ENCODE results near the gene STUM. TPM values are rescaled to one million over a fixed set of nuclear protein-coding genes. Genes with fewer than 3 reads are reported as not detected.

STUM gene
- total RNA-seq, 1 donor from 2014 or later, result 0.83 TPM

DNA sequence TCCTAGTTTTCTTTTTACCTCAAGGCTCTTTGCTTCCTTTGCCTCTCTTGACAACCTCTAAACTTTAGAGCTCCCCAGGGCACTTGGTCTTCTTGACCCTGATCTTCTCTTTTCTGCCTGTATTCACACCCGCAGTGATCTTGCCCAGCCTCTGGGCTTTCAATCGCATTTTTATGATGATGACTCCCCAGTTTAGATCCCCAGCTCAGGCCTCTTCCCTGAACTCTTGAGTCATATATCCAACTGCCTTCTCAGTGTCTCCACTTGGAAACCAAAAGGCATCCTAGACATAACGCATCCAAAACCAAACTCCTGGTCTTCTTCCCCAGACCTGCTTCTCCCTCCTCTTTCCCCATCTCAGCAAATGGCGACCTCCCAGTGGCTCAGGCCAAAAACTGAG lies 6.5 kb downstream of the STUM start:
- TF ChIP-seq, protein P1, sequence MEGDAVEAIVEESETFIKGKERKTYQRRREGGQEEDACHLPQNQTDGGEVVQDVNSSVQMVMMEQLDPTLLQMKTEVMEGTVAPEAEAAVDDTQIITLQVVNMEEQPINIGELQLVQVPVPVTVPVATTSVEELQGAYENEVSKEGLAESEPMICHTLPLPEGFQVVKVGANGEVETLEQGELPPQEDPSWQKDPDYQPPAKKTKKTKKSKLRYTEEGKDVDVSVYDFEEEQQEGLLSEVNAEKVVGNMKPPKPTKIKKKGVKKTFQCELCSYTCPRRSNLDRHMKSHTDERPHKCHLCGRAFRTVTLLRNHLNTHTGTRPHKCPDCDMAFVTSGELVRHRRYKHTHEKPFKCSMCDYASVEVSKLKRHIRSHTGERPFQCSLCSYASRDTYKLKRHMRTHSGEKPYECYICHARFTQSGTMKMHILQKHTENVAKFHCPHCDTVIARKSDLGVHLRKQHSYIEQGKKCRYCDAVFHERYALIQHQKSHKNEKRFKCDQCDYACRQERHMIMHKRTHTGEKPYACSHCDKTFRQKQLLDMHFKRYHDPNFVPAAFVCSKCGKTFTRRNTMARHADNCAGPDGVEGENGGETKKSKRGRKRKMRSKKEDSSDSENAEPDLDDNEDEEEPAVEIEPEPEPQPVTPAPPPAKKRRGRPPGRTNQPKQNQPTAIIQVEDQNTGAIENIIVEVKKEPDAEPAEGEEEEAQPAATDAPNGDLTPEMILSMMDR (IDR thresholded peaks at IDR 0.05), result no peak
- intact Hi-C loops (cut with DNase I), result no loop called here
- H3K27me3 ChIP-seq (ENCODE audit: low read depth), result peaks cover 7% of the 10 kb centered on the region
- ATAC-seq, result no peak
- peaks cover 1% of the 10 kb centered on the region for H3K4me1 ChIP-seq
- DNase-seq, result no peak
- H3K27ac ChIP-seq, result no peak overlapping the region
- no peaks in the 10 kb centered on the region for H3K9me3 ChIP-seq
- H3K36me3 ChIP-seq, result no peaks in the 10 kb centered on the region
- no peak overlapping the region for H3K4me3 ChIP-seq

DNA sequence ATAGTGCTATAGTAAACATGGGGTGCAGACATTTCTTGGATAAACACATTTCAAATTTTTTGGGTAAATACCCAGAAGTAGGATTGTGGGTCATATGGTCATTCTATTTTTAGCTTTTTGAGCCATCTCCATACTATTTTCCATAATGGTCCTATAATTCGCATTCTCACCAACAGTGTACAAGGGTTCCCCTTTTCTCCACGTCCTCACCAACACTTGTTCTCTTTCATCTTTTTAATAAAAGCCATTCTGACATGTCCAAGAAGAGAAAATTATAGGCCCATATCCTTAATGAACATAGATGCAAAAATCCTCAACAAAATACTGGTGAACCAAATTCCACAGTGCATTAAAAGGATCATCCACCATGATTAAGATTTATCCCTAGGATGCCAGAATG lies 8.9 kb downstream of the STUM start:
- H3K36me3 ChIP-seq, result no peaks in the 10 kb centered on the region
- DNase-seq (no peak), ATAC-seq (no peak)
- H3K27me3 ChIP-seq (ENCODE audit: low read depth), result no peaks in the 10 kb centered on the region
- H3K4me1 ChIP-seq, result no peaks in the 10 kb centered on the region
- H3K27ac ChIP-seq, result no peak overlapping the region
- no peaks in the 10 kb centered on the region for H3K9me3 ChIP-seq
- intact Hi-C loops (cut with DNase I), result no loop called here
- TF ChIP-seq, protein P1 (IDR thresholded peaks at IDR 0.05), result no peak
- no peak overlapping the region for H3K4me3 ChIP-seq

DNA sequence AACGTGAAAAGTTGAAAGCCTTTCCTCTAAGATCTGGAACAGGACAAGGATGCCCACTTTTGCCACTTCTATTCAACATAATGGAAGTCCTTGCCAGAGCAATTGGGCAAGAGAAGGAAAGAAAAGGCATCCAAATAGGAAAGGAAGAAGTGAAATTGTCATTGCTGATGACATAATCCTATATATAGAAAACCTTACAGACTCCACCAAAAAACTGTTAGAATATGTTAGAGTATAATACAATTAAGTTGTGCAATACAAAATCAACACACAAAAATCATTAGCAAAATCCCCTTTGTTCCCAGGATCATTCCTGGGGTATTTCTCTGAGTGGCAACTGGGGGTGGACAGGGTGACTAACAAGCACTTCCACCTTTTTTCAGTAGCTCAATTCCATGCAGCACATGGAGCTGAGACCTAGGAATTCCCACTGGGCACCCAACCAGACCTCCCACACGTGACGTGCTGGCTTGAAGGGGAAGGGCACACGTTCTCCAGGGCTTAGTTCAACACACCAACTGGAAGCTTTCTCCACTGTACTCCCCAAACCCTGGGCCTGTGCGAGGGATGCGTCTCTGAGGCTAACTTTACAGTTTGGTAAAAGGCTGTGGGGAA lies 9.6 kb downstream of the STUM start:
- DNase-seq, result no peak
- intact Hi-C loops (cut with DNase I), result no loop called here
- TF ChIP-seq, protein P1 (IDR thresholded peaks at IDR 0.05), result no peak
- no peaks in the 10 kb centered on the region for H3K9me3 ChIP-seq
- no peak overlapping the region for H3K27ac ChIP-seq
- no peaks in the 10 kb centered on the region for H3K27me3 ChIP-seq (ENCODE audit: low read depth)
- no peak for ATAC-seq
- no peak overlapping the region for H3K4me3 ChIP-seq
- no peaks in the 10 kb centered on the region for H3K4me1 ChIP-seq
- H3K36me3 ChIP-seq, result no peaks in the 10 kb centered on the region

DNA sequence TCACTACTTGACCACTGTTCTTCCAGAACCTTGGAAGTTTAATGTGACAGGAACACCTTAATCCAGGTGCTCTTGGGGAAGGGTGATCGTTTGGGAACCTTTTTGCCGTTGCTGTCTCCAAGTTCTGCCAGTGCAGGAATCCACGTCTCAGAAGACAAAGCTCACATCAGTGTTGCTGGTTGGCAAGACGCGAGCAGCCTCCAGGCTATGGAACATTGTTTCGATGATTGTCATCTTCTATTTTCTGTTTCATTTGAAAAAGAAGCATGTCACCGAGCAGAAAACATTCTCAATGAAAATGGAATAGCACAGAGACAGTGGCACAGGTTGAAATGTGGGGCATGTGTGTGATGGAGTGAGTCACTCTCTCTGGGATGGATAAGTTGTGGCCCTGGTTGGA lies 11.7 kb downstream of the STUM start:
- H3K36me3 ChIP-seq, result no peaks in the 10 kb centered on the region
- no peak for ATAC-seq
- intact Hi-C loops (cut with DNase I), result no loop called here
- H3K4me3 ChIP-seq, result no peak overlapping the region
- DNase-seq, result no peak
- H3K9me3 ChIP-seq, result no peaks in the 10 kb centered on the region
- H3K4me1 ChIP-seq, result no peaks in the 10 kb centered on the region
- H3K27ac ChIP-seq, result no peak overlapping the region
- TF ChIP-seq, protein P1 (IDR thresholded peaks at IDR 0.05), result no peak
- no peaks in the 10 kb centered on the region for H3K27me3 ChIP-seq (ENCODE audit: low read depth)

DNA sequence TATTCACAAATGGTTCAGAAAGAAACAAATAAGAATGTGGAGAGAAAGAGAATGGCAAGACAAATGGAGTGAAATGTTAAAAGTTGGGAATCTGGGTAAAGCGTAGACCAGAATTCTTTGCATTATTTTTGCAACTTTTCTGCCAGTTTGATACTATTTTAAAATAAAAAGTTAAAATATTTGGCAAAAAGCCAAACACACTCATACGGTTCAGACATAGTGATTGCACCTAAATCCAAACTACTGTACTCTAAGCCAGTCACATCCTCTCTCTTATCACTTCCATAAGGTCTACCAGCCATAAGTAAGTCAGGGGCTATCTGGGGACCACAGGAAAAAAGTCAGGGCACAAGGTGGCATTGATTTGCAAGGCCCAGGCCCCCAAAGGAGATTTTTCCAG lies 14.4 kb downstream of the STUM start:
- Histone ChIP-seq H3K36me3 (no peaks in the 10 kb centered on the region), H3K4me1 (no peaks in the 10 kb centered on the region), H3K4me3 (no peak overlapping the region), H3K9me3 (no peaks in the 10 kb centered on the region), H3K27ac (no peak overlapping the region), H3K27me3 (ENCODE audit: low read depth) (no peaks in the 10 kb centered on the region)
- intact Hi-C loops (cut with DNase I), result no loop called here
- TF ChIP-seq, protein P1 (IDR thresholded peaks at IDR 0.05), result no peak
- ATAC-seq (no peak), DNase-seq (no peak)
